CD1c-positive myeloid dendritic cell (primary cell): ENCODE results near the gene SIGLEC12.
A peak's percentile ranks its signal among the peaks of the same experiment; 100 is the strongest.
"Not testable (repeated sequence)": the region's sequence is repeated elsewhere in the genome, so short reads cannot be mapped to it uniquely, and the experiment has no call there.

ENCODE experiments used
- DNase-seq: peaks from one replicate; pipeline ENCODE4 v3.0.0-alpha.2; 2016; ENCODE audit errors: extremely low spot score

Gene SIGLEC12

GRCh38 chr19:51458051-51458645 is 43.5 kb downstream of the SIGLEC12 start, which contains the start of gene SIGLEC8:
SIGLEC8 (minus strand) TSS chr19:51458454; CDS start chr19:51458387, 67 bp downstream.
- DNase-seq: no peak

GRCh38 chr19:51457351-51458013 is 44.1 kb downstream of the SIGLEC12 start:
- DNase-seq: no peak

DNA sequence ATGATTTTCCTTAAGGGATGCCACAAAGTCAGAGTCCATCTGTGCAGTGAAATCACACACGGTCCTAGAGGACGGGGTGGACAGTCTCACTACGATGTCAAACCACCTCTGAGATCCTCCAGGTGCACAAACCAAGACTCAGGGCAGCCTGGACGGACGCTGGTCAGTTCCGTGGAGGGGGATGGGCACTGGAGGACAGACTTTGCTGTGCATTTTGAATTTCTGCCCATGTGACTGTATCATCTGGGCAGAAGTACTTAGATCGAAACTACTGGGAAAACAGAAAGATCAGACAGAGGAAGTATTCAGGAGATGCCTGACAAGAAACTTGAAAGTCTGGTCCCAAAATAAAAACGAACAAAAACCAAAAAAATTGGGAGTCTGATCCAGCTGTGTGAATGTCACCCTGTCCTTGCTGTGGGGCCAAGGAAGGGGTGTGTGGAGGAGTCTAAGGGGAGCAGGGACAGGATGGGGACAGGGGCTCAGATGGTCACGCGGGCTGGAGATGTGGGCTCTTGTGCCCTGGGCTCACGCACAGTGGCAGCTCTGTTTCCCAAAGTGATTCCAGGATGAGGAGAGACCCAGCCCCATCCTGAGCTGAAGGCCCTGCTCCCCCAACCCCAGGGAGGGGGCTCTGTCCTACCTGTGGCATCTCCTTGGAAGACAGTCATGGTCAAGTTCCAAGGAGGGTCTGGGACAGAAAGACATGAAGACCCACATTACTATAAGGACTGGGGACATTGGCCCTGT is 44.9 kb downstream of the SIGLEC12 start:
- no peak for DNase-seq

- DNase-seq: no peak
Measured at GRCh38 chr19:51450730-51451307, 50.8 kb downstream of the SIGLEC12 start.

GRCh38 chr19:51448411-51449016 is 53.1 kb downstream of the SIGLEC12 start:
- DNase-seq: no peak

DNA sequence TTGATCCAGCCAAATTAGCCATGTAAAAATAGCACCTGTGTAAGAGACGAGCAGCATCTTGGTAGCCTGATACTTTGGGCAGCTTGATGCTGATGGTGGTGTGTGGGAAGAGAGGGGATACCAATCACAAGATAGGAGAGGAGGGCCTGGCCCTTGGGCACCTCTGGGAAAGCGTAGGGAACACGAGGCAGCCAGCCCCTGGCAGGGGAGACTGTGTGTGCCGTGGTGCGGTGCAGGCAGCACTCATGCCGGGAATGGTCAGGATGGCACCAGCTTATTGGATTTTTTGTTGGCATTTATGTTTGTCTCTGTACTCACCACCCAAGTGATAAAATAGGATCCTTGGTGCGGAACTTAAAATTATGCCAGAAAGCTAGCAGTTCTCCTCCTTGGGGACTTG is 53.6 kb downstream of the SIGLEC12 start:
- DNase-seq: no peak

DNA sequence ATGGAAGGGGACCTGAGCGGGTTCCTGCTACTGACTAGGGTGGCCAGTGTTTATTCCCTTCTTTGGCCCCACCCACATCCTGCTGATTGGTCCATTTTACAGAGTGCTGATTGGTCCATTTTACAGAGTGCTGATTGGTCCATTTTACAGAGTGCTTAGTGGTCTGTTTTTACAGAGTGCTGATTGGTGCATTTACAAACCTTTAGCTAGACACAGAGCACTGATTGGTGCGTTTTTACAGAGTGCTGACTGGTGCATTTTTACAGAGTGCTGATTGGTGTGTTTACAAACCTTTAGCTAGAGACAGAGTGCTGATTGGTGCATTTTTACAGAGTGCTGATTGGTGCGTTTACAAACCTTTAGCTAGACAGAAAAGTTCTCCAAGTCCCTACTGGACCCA is 54.1 kb downstream of the SIGLEC12 start:
- not testable (repeated sequence) for DNase-seq

- DNase-seq: peak; percentile 92
Measured at GRCh38 chr19:51441410-51442390, 59.9 kb downstream of the SIGLEC12 start.
